Activated effector memory CD4-positive, alpha-beta T cell treated with anti-CD3 and anti-CD28 coated beads, Interleukin-2, amount 50 U/mL, for 16 hours (primary cell): ENCODE measurements around the gene FZD4.

Source experiments
- DNase-seq: peaks from one replicate; pipeline ENCODE4 v3.0.0-alpha.2; 2020

FZD4 gene

DNA sequence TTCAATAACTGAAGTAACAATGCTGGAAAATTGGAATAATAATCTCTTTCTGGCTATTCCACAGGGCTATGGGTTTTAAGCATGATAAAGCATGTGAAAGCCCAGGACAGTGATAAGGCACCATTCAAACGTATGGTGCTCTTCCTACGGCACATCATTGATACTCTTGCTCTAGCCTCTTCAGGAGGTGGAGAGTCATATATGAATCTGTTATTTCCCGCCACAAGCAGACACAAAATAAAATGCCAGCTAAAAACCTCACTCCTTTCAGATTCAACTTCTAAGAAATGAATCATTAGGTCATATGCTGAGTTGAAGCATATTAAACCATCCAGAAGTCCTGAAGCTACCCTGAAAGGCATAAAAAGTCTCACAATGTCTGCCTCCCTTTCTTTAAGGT, 49.9 kb downstream of the FZD4 start:
- DNase-seq: no peak

DNA sequence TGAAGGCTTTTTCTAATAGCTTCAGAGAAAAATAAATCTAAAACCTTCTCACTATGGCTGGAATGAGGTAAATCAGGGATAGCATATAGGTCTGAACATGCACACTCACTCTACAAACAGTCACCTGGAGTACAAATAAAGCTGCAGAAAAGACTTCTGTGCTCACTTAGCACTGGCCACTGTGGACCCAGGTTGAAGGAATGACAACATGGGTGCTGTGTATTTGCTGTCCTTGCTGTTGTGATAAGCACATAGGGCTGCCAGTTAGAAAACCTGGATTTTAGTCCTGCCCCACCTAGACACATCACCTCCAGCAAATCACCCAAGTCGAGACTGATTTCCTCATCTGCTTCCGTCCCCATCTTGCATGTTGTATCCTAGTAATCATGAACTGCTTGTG, 51.2 kb downstream of the FZD4 start:
- no peak for DNase-seq

GRCh38 chr11:86902345-86902744, 52.9 kb downstream of the FZD4 start:
- DNase-seq: no peak

- no peak for DNase-seq
Measured at GRCh38 chr11:86901599-86901998, 53.6 kb downstream of the FZD4 start.

GRCh38 chr11:86900162-86900561, 55.0 kb downstream of the FZD4 start:
- DNase-seq: no peak

GRCh38 chr11:86898689-86899088, 56.5 kb downstream of the FZD4 start:
- no peak for DNase-seq

- no peak for DNase-seq
Measured at GRCh38 chr11:86896441-86896841, 58.8 kb downstream of the FZD4 start.
